CD14-positive monocyte (primary cell): Measurements from ENCODE around the gene PCDHGA6. TPM values are rescaled to one million over a fixed set of nuclear protein-coding genes. Genes with fewer than 3 reads are reported as not detected.

ENCODE experiments used
- DNase-seq, 3 donors: peaks; one replicate each; pipeline ENCODE4 v3.0.0-alpha.2; 2011 to 2022
- H2AFZ ChIP-seq: 2 replicates; pipeline ENCODE4 v1.6.0; 2012; ENCODE audit warnings: mild to moderate bottlenecking, low read depth, low read length, inconsistent platforms; ENCODE audit not compliant: insufficient read depth, poor library complexity, severe bottlenecking
- H3K27ac ChIP-seq, 2 donors: 1 replicate in 1 of 2; 2 replicates in 1 of 2; pipeline ENCODE4 v1.5.1; 2012 to 2013; ENCODE audit warnings: low read length in 2 of 2, control low read depth in 1 of 2, inconsistent platforms in 1 of 2, low read depth in 1 of 2, mild to moderate bottlenecking in 1 of 2
- H3K27me3 ChIP-seq, 2 donors: one replicate each; pipeline versions ENCODE4 v1.6.0 to v1.6.1; 2011 to 2013; ENCODE audit warnings: low read length in 2 of 2; ENCODE audit not compliant: control insufficient read depth in 2 of 2, insufficient read depth in 2 of 2
- H3K36me3 ChIP-seq, 2 donors: replicated peaks in 1 of 2; 1 replicate in 1 of 2; 2 replicates in 1 of 2; pipeline versions ENCODE4 v1.5.1 to v1.6.1; 2012 to 2013; ENCODE audit warnings: low read length in 2 of 2, control low read depth in 1 of 2, inconsistent platforms in 1 of 2, mild to moderate bottlenecking in 1 of 2; ENCODE audit not compliant: insufficient read depth in 2 of 2, control insufficient read depth in 1 of 2
- H3K4me1 ChIP-seq, 2 donors: 1 replicate in 1 of 2; 2 replicates in 1 of 2; pipeline versions ENCODE4 v1.5.1 to v1.6.1; 2012 to 2013; ENCODE audit warnings: low read length in 2 of 2, control low read depth in 1 of 2, inconsistent platforms in 1 of 2, mild to moderate bottlenecking in 1 of 2, moderate library complexity in 1 of 2; ENCODE audit not compliant: insufficient read depth in 2 of 2, control insufficient read depth in 1 of 2
- H3K4me2 ChIP-seq: replicated peaks from 2 replicates; pipeline ENCODE3; 2012; ENCODE audit warnings: low read length, moderate library complexity, mild to moderate bottlenecking; ENCODE audit not compliant: poor library complexity, severe bottlenecking; ENCODE audit errors: extremely low read depth
- H3K4me3 ChIP-seq, 3 experiments: fragments of 200-600 bp in 1 of 3; sonication (generic) in 1 of 3; replicated peaks in 1 of 3; 1 replicate in 2 of 3; 2 replicates in 1 of 3; pipeline ENCODE4 v1.5.1; 2011 to 2013; ENCODE audit warnings: low read length in 3 of 3, mild to moderate bottlenecking in 3 of 3, control low read depth in 2 of 3, low read depth in 2 of 3, inconsistent platforms in 1 of 3, moderate library complexity in 1 of 3
- H3K79me2 ChIP-seq: 2 replicates; pipeline ENCODE4 v1.6.0; 2012; ENCODE audit warnings: mild to moderate bottlenecking, control low read depth, inconsistent platforms, low read length, moderate library complexity; ENCODE audit not compliant: insufficient read depth
- H3K9ac ChIP-seq: 2 replicates; pipeline ENCODE4 v1.6.0; 2017; ENCODE audit warnings: low read length, mild to moderate bottlenecking; ENCODE audit not compliant: insufficient read depth, poor library complexity, severe bottlenecking
- H3K9me3 ChIP-seq, 2 donors: replicated peaks in 1 of 2; 1 replicate in 1 of 2; 2 replicates in 1 of 2; pipeline versions ENCODE4 v1.5.1 to v1.6.1; 2012 to 2013; ENCODE audit warnings: low read length in 2 of 2, control low read depth in 1 of 2; ENCODE audit not compliant: control insufficient read depth in 1 of 2, insufficient read depth in 1 of 2
- H4K20me1 ChIP-seq: 2 replicates; pipeline ENCODE4 v1.6.0; 2012; ENCODE audit warnings: mild to moderate bottlenecking, low read length, control low read depth, moderate library complexity; ENCODE audit not compliant: insufficient read depth
- H3K27ac Mint-ChIP-seq, 7 donors: one replicate each; pipeline ENCODE4 v1.8.0; 2020; ENCODE audit warnings: mild to moderate bottlenecking in 7 of 7, mixed read lengths in 7 of 7, moderate library complexity in 6 of 7, inconsistent platforms in 2 of 7
- H3K27me3 Mint-ChIP-seq, 3 donors: one replicate each; pipeline ENCODE4 v1.8.0; 2021 to 2022; ENCODE audit warnings: low read depth in 3 of 3, mild to moderate bottlenecking in 3 of 3, mixed read lengths in 3 of 3, moderate library complexity in 3 of 3, inconsistent platforms in 1 of 3
- H3K36me3 Mint-ChIP-seq, 2 donors: one replicate each; pipeline ENCODE4 v1.8.0; 2020; ENCODE audit warnings: mixed read lengths in 2 of 2, inconsistent platforms in 1 of 2, mild to moderate bottlenecking in 1 of 2
- H3K4me1 Mint-ChIP-seq: one replicate; pipeline ENCODE4 v1.8.0; 2020; ENCODE audit warnings: mild to moderate bottlenecking, mixed read lengths
- H3K4me3 Mint-ChIP-seq, 2 donors: one replicate each; pipeline ENCODE4 v1.8.0; 2020; ENCODE audit warnings: mild to moderate bottlenecking in 2 of 2, mixed read lengths in 2 of 2, moderate library complexity in 1 of 2
- H3K9me3 Mint-ChIP-seq, 7 donors: one replicate each; pipeline ENCODE4 v1.8.0; 2020 to 2022; ENCODE audit warnings: mixed read lengths in 7 of 7, mild to moderate bottlenecking in 6 of 7, moderate library complexity in 6 of 7, inconsistent platforms in 2 of 7
- WGBS: methylation state at CpG from one replicate; pipeline ENCODE4 v1.1.5; 2013; ENCODE audit warnings: missing lambda C conversion rate; ENCODE audit not compliant: insufficient coverage; 5-methylcytosine and 5-hydroxymethylcytosine counted together
- intact Hi-C, 2 donors: fragments of 100-400 bp; cut with micrococcal nuclease; formaldehyde crosslinking; loops; one replicate each; pipeline versions ENCODE4 v1.15.0 to v1.15.1; 2023
- polyA plus RNA-seq, 3 donors: library from polyadenylated mRNA; depleted of rRNA in 1 of 3; unstranded in 2 of 3; stranded (reverse) in 1 of 3; fragments of 300-500 nt in 2 of 3; fragments of >200 nt in 1 of 3; fragmentation: Illumina TruSeq in 2 of 3; gene quantifications; 1 replicate in 2 of 3; 2 replicates in 1 of 3; pipeline ENCODE4 v1.2.3, GENCODE V29; 2012 to 2021
- TF ChIP-seq, protein P1 (sequence below): fragments of 200-600 bp; IDR thresholded peaks from one replicate; pipeline ENCODE4 v1.8.0; 2022; ENCODE audit warnings: antibody characterized with exemption, mild to moderate bottlenecking

Gene PCDHGA6
- polyA plus RNA-seq, 3 donors, result not detected

DNA sequence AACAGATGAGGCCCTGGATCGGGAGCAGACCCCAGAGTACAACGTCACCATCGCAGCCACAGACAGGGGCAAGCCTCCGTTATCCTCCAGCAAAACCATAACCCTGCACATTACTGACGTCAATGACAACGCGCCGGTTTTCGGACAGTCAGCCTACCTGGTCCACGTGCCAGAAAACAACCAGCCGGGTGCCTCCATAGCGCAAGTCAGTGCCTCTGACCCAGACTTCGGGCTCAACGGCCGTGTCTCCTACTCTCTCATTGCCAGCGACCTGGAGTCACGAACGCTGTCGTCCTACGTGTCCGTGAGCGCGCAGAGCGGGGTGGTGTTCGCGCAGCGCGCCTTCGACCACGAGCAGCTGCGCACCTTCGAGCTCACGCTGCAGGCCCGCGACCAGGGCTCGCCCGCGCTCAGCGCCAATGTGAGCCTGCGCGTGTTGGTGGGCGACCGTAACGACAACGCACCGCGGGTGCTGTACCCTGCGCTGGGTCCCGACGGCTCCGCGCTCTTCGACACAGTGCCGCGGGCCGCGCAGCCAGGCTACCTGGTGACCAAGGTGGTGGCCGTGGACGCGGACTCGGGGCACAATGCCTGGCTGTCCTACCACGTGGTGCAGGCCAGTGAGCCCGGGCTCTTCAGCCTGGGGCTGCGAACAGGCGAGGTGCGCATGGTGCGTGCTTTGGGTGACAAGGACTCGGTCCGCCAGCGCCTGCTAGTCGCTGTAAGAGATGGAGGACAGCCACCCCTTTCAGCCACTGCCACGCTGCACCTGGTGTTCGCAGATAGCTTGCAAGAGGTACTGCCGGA lies 45.6 kb downstream of the PCDHGA6 start:
- TF ChIP-seq, protein P1, sequence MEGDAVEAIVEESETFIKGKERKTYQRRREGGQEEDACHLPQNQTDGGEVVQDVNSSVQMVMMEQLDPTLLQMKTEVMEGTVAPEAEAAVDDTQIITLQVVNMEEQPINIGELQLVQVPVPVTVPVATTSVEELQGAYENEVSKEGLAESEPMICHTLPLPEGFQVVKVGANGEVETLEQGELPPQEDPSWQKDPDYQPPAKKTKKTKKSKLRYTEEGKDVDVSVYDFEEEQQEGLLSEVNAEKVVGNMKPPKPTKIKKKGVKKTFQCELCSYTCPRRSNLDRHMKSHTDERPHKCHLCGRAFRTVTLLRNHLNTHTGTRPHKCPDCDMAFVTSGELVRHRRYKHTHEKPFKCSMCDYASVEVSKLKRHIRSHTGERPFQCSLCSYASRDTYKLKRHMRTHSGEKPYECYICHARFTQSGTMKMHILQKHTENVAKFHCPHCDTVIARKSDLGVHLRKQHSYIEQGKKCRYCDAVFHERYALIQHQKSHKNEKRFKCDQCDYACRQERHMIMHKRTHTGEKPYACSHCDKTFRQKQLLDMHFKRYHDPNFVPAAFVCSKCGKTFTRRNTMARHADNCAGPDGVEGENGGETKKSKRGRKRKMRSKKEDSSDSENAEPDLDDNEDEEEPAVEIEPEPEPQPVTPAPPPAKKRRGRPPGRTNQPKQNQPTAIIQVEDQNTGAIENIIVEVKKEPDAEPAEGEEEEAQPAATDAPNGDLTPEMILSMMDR, result no peak
- Mint-ChIP-seq H3K4me3 (peak overlapping the region in 1 of 2 donors; percentile 93), H3K4me1 (peaks cover 36% of the 10 kb centered on the region), H3K27ac (peak overlapping the region in 1 of 7 donors; percentile 80), H3K36me3 (peaks cover 12 to 37% of the 10 kb centered on the region in 2 donors), H3K27me3 (peaks cover 78 to 88% (median 86%) of the 10 kb centered on the region in 3 donors), H3K9me3 (peaks cover 19 to 71% (median 60%) of the 10 kb centered on the region in 7 donors)
- Histone ChIP-seq H3K27me3 (peaks cover 81 to 100% of the 10 kb centered on the region in 2 donors), H3K4me2 (no peak overlapping the region), H3K79me2 (no peaks in the 10 kb centered on the region), H3K9me3 (peaks cover 41 to 59% of the 10 kb centered on the region in 2 donors), H4K20me1 (no peaks in the 10 kb centered on the region), H2AFZ (no peak overlapping the region), H3K27ac (no peak overlapping the region), H3K36me3 (no peaks in the 10 kb centered on the region), H3K9ac (no peak overlapping the region), H3K4me1 (peaks cover 19 to 21% of the 10 kb centered on the region in 2 donors), H3K4me3 (no peak overlapping the region)
- 46% methylated on average over 74 of the region's 74 CpGs for WGBS
- intact Hi-C loops, result loop anchor here in 1 of 2 donors (5.0 kb wide), 1 partner anchor 103 kb away; no protein-coding TSS in a partner anchor
- DNase-seq, result no peak

DNA sequence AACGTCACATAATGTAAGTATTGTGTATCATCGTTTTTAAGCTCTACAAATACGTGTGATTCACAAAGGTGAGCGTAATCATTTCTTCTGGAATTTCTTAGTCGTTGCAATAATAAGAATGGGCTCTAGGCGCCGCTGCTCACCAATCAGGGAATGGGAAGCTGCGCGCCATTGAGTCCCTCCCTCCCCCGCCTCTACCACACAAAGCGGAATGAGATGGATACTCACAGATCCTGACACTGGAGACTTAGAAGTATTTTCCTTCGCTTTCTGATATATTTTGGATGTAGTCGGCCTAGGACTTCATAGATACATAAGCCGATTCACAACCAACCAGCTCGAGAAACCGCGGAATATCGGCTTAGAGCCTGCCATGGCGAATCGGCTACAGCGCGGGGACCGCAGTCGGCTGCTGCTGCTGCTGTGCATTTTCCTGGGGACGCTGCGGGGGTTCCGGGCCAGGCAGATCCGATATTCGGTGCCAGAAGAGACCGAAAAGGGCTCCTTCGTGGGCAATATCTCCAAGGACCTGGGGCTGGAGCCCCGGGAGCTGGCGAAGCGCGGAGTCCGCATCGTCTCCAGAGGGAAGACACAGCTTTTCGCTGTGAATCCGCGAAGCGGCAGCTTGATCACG lies 47.3 kb downstream of the PCDHGA6 start, which contains the start of gene PCDHGA11:
PCDHGA11 (plus strand) TSS at position 197 of the 634 bp plus-strand sequence; CDS start at position 374, 177 bp downstream.
- 11% methylated on average over 32 of the region's 42 CpGs for WGBS
- Mint-ChIP-seq H3K27ac (peak within 1 kb of the TSS in 2 of 7 donors; percentile 41 to 73), H3K4me1 (peaks cover 32% of the 10 kb centered on the region), H3K9me3 (peaks cover 19 to 60% (median 52%) of the 10 kb centered on the region in 7 donors), H3K27me3 (peaks cover 75 to 88% (median 85%) of the 10 kb centered on the region in 3 donors), H3K4me3 (peak within 1 kb of the TSS; percentile 84 to 93), H3K36me3 (peaks cover 7 to 30% of the 10 kb centered on the region in 2 donors)
- no peak within 1 kb of the TSS for H3K27ac ChIP-seq
- intact Hi-C loops, result loop anchor here (5.0 kb wide), 2 partner anchors 136 to 141 kb away; no protein-coding TSS in a partner anchor
- peaks cover 80 to 100% of the 10 kb centered on the region in 2 donors for H3K27me3 ChIP-seq
- no peaks in the 10 kb centered on the region for H3K79me2 ChIP-seq
- peak within 1 kb of the TSS; percentile 37 to 77 (median 54) for H3K4me3 ChIP-seq
- TF ChIP-seq, protein P1, result peak; percentile 86
- DNase-seq, result peak; percentile 56 to 70 (median 67)
- H3K4me2 ChIP-seq, result peak within 1 kb of the TSS; percentile 89
- no peaks in the 10 kb centered on the region for H4K20me1 ChIP-seq
- peak within 1 kb of the TSS; percentile 84 for H2AFZ ChIP-seq
- no peak within 1 kb of the TSS for H3K9ac ChIP-seq
- no peaks in the 10 kb centered on the region for H3K36me3 ChIP-seq
- H3K4me1 ChIP-seq, result peaks cover 19 to 21% of the 10 kb centered on the region in 2 donors
- peaks cover 41 to 47% of the 10 kb centered on the region in 2 donors for H3K9me3 ChIP-seq
